NCI-H2107 treated with DMSO at 0.1 percent for 48 hours (cell line): Measurements from ENCODE around the gene MLF1.

ENCODE experiments used
- DNase-seq: peaks from one replicate; lab custom pipeline; 2025; ENCODE audit not compliant: unreplicated experiment; lab: John Stamatoyannopoulos, UW

Gene MLF1

GRCh38 chr3:158573714-158574113 is 2.7 kb downstream of the MLF1 start:
- no peak for DNase-seq

GRCh38 chr3:158574646-158575045 is 3.7 kb downstream of the MLF1 start:
- no peak for DNase-seq

GRCh38 chr3:158590223-158590622 is 19.2 kb downstream of the MLF1 start:
- no peak for DNase-seq

GRCh38 chr3:158600787-158601186 is 29.8 kb downstream of the MLF1 start:
- DNase-seq, result no peak

- DNase-seq, result no peak
Observed at GRCh38 chr3:158602227-158602626, 31.2 kb downstream of the MLF1 start.

- no peak for DNase-seq
Observed at GRCh38 chr3:158617982-158618875, 47.2 kb downstream of the MLF1 start.

GRCh38 chr3:158625881-158626280 is 54.9 kb downstream of the MLF1 start:
- no peak for DNase-seq

GRCh38 chr3:158631981-158632380 is 61.0 kb downstream of the MLF1 start:
- DNase-seq, result no peak

- no peak for DNase-seq
Observed at GRCh38 chr3:158640646-158641045, 69.7 kb downstream of the MLF1 start.

GRCh38 chr3:158642005-158642404 is 71.0 kb downstream of the MLF1 start:
- no peak for DNase-seq

- DNase-seq, result no peak
Observed at GRCh38 chr3:158642474-158643210, 71.6 kb downstream of the MLF1 start.

- DNase-seq, result peak; percentile 100
Observed at GRCh38 chr3:158644345-158644908, 73.4 kb downstream of the MLF1 start, which contains the start of gene GFM1. GFM1 (plus strand) TSS chr3:158644527; CDS start chr3:158644635, 108 bp downstream.

- no peak for DNase-seq
Observed at GRCh38 chr3:158649791-158650190, 78.8 kb downstream of the MLF1 start.

GRCh38 chr3:158651192-158651591 is 80.2 kb downstream of the MLF1 start:
- no peak for DNase-seq

GRCh38 chr3:158652463-158652862 is 81.5 kb downstream of the MLF1 start:
- no peak for DNase-seq
